PC-9 (cell line): ENCODE measurements around the gene ASTN2. TPM values are rescaled to one million over a fixed set of nuclear protein-coding genes. Genes with fewer than 3 reads are reported as not detected.

Source experiments
- BruUV-seq: library from RNA; stranded (reverse); fragments of 400-500 nt; replicated peaks from 2 replicates; lab custom pipeline; 2021; lab: Mats Ljungman, UMichigan
- CTCF ChIA-PET: fragments of 300-600 bp; sonication (Branson Sonifier 250); formaldehyde crosslinking; loops from one replicate; lab custom pipeline; 2022; ENCODE audit warnings: antibody characterized with exemption; lab: Charles Lee
- POLR2A ChIA-PET: fragments of 300-600 bp; sonication (Branson Sonifier 250); formaldehyde crosslinking; loops from one replicate; lab custom pipeline; 2022; ENCODE audit warnings: antibody characterized with exemption; ENCODE audit not compliant: unreplicated experiment; lab: Charles Lee
- DNase-seq, 2 experiments: peaks; one replicate each; pipeline versions ENCODE4 v3.0.0 to v3.0.0-alpha.2; 2015 to 2022; ENCODE audit warnings: mixed read lengths in 1 of 2
- H2AFZ ChIP-seq: fragments of 200-600 bp; sonication (generic); 2 replicates; pipeline ENCODE4 v1.8.1; 2017; ENCODE audit warnings: antibody characterized with exemption
- H3F3A ChIP-seq: fragments of 200-600 bp; sonication (generic); 2 replicates; pipeline ENCODE4 v1.8.1; 2017; ENCODE audit warnings: antibody characterized with exemption, mild to moderate bottlenecking, low read depth; ENCODE audit not compliant: insufficient read depth
- H3K27ac ChIP-seq: fragments of 200-600 bp; sonication (generic); 2 replicates; pipeline ENCODE4 v1.6.1; 2016; ENCODE audit warnings: mixed run types
- H3K27me3 ChIP-seq: fragments of 200-600 bp; sonication (generic); 2 replicates; pipeline ENCODE4 v1.6.1; 2016; ENCODE audit warnings: low read depth, mixed run types; ENCODE audit not compliant: insufficient read depth
- H3K36me3 ChIP-seq: fragments of 200-600 bp; sonication (generic); 2 replicates; pipeline ENCODE4 v1.6.1; 2016; ENCODE audit warnings: low read depth, mixed run types
- H3K4me1 ChIP-seq: fragments of 200-600 bp; sonication (generic); replicated peaks from 2 replicates; pipeline ENCODE4 v1.6.1; 2016; ENCODE audit warnings: mixed run types; ENCODE audit not compliant: insufficient read depth
- H3K4me2 ChIP-seq: fragments of 200-600 bp; sonication (generic); 2 replicates; pipeline ENCODE4 v1.6.1; 2017; ENCODE audit warnings: mixed run types
- H3K4me3 ChIP-seq: fragments of 200-600 bp; sonication (generic); 2 replicates; pipeline ENCODE4 v1.6.1; 2016; ENCODE audit warnings: mixed run types
- H3K79me2 ChIP-seq: fragments of 200-600 bp; sonication (generic); 2 replicates; pipeline ENCODE4 v1.6.1; 2017; ENCODE audit warnings: low read depth, mixed run types
- H3K9me2 ChIP-seq: fragments of 200-600 bp; sonication (generic); 2 replicates; pipeline ENCODE4 v1.8.1; 2017; ENCODE audit warnings: mild to moderate bottlenecking; ENCODE audit not compliant: insufficient read depth
- H3K9me3 ChIP-seq: fragments of 200-600 bp; sonication (generic); 2 replicates; pipeline ENCODE4 v1.8.1; 2016; ENCODE audit warnings: low read depth; ENCODE audit not compliant: insufficient read depth
- H4K20me1 ChIP-seq: fragments of 200-600 bp; sonication (generic); 2 replicates; pipeline ENCODE4 v1.8.1; 2017; ENCODE audit not compliant: insufficient read depth
- EZH2 ChIP-seq: fragments of 200-600 bp; sonication (generic); IDR thresholded peaks from 2 replicates; pipeline ENCODE4 v1.8.0; 2017; ENCODE audit warnings: antibody characterized with exemption, low read depth
- intact Hi-C: fragments of 100-400 bp; cut with micrococcal nuclease; formaldehyde crosslinking; loops from one replicate; pipeline ENCODE4 v1.10.0; 2022; ENCODE audit not compliant: unreplicated experiment
- total RNA-seq: library from RNA; stranded (reverse); gene quantifications from 2 replicates; pipeline ENCODE4 v1.2.3, GENCODE V29; 2021
- TF ChIP-seq, protein P1 (sequence below): fragments of 200-600 bp; sonication (generic); conservative IDR thresholded peaks from 2 replicates; pipeline ENCODE4 v1.6.1; 2017; ENCODE audit warnings: mixed run types, antibody characterized with exemption, mild to moderate bottlenecking, moderate library complexity

ASTN2 gene
- total RNA-seq, 1 experiment from 2014 or later: 6.2 TPM

DNA sequence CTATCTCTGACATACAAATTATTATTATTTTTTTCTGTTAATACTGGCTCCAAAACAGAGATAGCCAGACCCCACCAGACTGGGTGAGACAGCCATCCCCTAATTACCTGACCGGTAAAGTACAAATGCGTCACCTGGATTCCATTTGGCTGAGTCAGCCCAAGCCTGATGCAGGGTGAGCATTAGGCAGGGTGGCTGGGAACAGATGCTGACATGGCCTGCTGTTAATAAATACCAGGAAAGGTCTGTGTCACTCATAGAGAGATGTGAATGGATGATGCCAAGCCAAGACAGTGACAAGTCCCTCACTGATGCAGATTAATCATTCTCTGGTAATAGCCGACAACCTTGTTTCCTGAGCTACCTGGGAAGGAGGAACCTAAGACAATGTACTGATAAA, 544.3 kb downstream of the ASTN2 start:
- H3K27ac ChIP-seq: peak overlapping the region; percentile 56
- H2AFZ ChIP-seq: no peak overlapping the region
- no peaks in the 10 kb centered on the region for H3K27me3 ChIP-seq
- peaks cover under 1% of the 10 kb centered on the region for H3K9me3 ChIP-seq
- CTCF ChIA-PET: interaction anchor here (1.1 kb wide), 1 partner anchor 10 kb away, joined by 7 read pairs; no protein-coding TSS in a partner anchor
- POLR2A ChIA-PET: interaction anchor here (0.6 kb wide), 1 partner anchor 11 kb away, joined by 4 read pairs; no protein-coding TSS in a partner anchor
- 0 out of 2 replicates have a peak overlapping the region, but pooled peaks have one; percentile 1 for H3K4me2 ChIP-seq
- DNase-seq: peak; percentile 87 to 98
- no peaks in the 10 kb centered on the region for H3K79me2 ChIP-seq
- intact Hi-C loops: loop anchor here (1.0 to 10.0 kb wide), 4 partner anchors 14 to 124 kb away; no protein-coding TSS in a partner anchor
- peaks cover 10% of the 10 kb centered on the region for H3K4me1 ChIP-seq
- TF ChIP-seq, protein P1, sequence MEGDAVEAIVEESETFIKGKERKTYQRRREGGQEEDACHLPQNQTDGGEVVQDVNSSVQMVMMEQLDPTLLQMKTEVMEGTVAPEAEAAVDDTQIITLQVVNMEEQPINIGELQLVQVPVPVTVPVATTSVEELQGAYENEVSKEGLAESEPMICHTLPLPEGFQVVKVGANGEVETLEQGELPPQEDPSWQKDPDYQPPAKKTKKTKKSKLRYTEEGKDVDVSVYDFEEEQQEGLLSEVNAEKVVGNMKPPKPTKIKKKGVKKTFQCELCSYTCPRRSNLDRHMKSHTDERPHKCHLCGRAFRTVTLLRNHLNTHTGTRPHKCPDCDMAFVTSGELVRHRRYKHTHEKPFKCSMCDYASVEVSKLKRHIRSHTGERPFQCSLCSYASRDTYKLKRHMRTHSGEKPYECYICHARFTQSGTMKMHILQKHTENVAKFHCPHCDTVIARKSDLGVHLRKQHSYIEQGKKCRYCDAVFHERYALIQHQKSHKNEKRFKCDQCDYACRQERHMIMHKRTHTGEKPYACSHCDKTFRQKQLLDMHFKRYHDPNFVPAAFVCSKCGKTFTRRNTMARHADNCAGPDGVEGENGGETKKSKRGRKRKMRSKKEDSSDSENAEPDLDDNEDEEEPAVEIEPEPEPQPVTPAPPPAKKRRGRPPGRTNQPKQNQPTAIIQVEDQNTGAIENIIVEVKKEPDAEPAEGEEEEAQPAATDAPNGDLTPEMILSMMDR: no peak
- TF ChIP-seq EZH2: no peak
- no peaks in the 10 kb centered on the region for H3K9me2 ChIP-seq
- H3K36me3 ChIP-seq: no peaks in the 10 kb centered on the region
- no TSS peak for BruUV-seq
- H4K20me1 ChIP-seq: no peaks in the 10 kb centered on the region
- H3F3A ChIP-seq: peaks cover 22% of the 10 kb centered on the region
- H3K4me3 ChIP-seq: no peak overlapping the region

DNA sequence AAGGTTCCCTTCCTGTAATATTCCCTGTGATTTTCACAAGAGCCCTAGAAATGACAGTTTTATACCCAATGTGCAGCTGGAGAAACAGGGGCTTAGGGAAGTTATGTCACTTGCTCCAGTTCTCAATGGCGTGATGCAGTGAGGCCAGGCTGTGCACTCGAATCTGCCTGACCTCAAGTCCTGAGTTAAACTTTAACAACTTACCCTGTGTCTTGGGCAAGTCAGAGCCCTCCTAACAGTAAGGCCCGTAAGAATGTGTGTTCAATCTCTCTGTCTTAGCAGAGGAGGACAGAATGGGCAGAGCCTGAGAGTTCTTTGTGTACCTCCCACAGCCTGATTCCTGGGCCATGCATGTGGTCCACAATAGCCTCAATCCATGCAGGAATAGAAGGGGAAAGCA, 546.7 kb downstream of the ASTN2 start:
- no peak overlapping the region for H2AFZ ChIP-seq
- no peak overlapping the region for H3K4me2 ChIP-seq
- no peaks in the 10 kb centered on the region for H3K9me2 ChIP-seq
- ChIA-PET CTCF (interaction anchor here (0.7 kb wide), 1 partner anchor 1832 kb away, joined by 11 read pairs; no protein-coding TSS in a partner anchor), POLR2A (no interaction called here)
- H3K9me3 ChIP-seq: no peaks in the 10 kb centered on the region
- H3F3A ChIP-seq: peaks cover 22% of the 10 kb centered on the region
- H3K27me3 ChIP-seq: no peaks in the 10 kb centered on the region
- peaks cover 10% of the 10 kb centered on the region for H3K4me1 ChIP-seq
- no peaks in the 10 kb centered on the region for H3K36me3 ChIP-seq
- H3K27ac ChIP-seq: no peak overlapping the region
- intact Hi-C loops: no loop called here
- no peak for DNase-seq
- TF ChIP-seq, protein P1: no peak
- TF ChIP-seq EZH2: no peak
- no peak overlapping the region for H3K4me3 ChIP-seq
- no peaks in the 10 kb centered on the region for H3K79me2 ChIP-seq
- BruUV-seq: no TSS peak
- H4K20me1 ChIP-seq: no peaks in the 10 kb centered on the region

DNA sequence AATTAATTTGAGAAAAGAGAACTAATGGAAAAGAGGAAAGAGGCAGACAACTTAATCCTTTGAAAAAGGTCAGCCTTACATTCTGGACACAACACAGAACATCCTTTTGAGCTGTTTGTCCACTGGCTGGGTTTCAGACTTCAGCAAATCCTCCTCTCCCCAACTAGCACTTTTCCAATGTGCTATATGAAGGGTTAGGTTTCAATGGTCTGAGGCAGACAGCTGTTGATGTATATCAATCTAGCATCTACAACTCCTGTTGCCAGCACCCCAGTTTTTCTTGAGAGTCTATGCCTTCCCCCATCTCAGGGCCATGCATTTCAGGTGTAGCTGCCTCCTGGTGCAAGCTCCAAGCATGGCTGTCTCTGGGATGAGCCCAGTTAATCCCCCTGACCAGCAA, 553.5 kb downstream of the ASTN2 start:
- DNase-seq: no peak
- intact Hi-C loops: no loop called here
- ChIA-PET CTCF (interaction anchor here (0.6 to 1.2 kb wide), 4 partner anchors 9 to 124 kb away, joined by 3 to 7 read pairs (median 5); no protein-coding TSS in a partner anchor), POLR2A (no interaction called here)
- peaks cover 17% of the 10 kb centered on the region for H3K4me1 ChIP-seq
- no peaks in the 10 kb centered on the region for H3K36me3 ChIP-seq
- no peak overlapping the region for H2AFZ ChIP-seq
- no peak overlapping the region for H3K27ac ChIP-seq
- no peak for TF ChIP-seq EZH2
- TF ChIP-seq, protein P1: no peak
- peaks cover 14% of the 10 kb centered on the region; the same call in 1 of the 2 replicates for H3F3A ChIP-seq
- no peaks in the 10 kb centered on the region for H4K20me1 ChIP-seq
- no peak overlapping the region for H3K4me2 ChIP-seq
- no peaks in the 10 kb centered on the region for H3K9me2 ChIP-seq
- H3K9me3 ChIP-seq: no peaks in the 10 kb centered on the region
- no peaks in the 10 kb centered on the region for H3K79me2 ChIP-seq
- BruUV-seq: no TSS peak
- H3K27me3 ChIP-seq: no peaks in the 10 kb centered on the region
- no peak overlapping the region for H3K4me3 ChIP-seq
